Gastrocnemius medialis (tissue), 4 donors: ENCODE data around the gene USP53. TPM values are rescaled to one million over a fixed set of nuclear protein-coding genes. Genes with fewer than 3 reads are reported as not detected.
A peak's percentile ranks its signal among the peaks of the same experiment; 100 is the strongest.

Experiments
- ATAC-seq, 2 donors: fragments of 150-250 bp; one replicate each; pipeline ENCODE4 v1.9.1; 2016
- DNase-seq, 2 donors: peaks; one replicate each; pipeline ENCODE4 v3.0.0-alpha.2; 2019
- H3K27ac ChIP-seq, 4 donors: fragments of 200-600 bp; sonication (generic); 1 replicate in 1 of 4; 2 replicates in 3 of 4; pipeline ENCODE4 v1.5.1; 2016 to 2018; ENCODE audit warnings: mild to moderate bottlenecking in 2 of 4, moderate library complexity in 1 of 4
- H3K27me3 ChIP-seq, 3 donors: fragments of 200-600 bp; sonication (generic) in 2 of 3; 1 replicate in 1 of 3; 2 replicates in 2 of 3; pipeline versions ENCODE4 v1.5.1 to v1.6.0; 2016 to 2019; ENCODE audit warnings: mild to moderate bottlenecking in 1 of 3, moderate library complexity in 1 of 3
- H3K36me3 ChIP-seq, 2 donors: fragments of 200-600 bp; sonication (generic) in 1 of 2; one replicate each; pipeline ENCODE4 v1.5.1; 2017 to 2018
- H3K4me1 ChIP-seq, 2 donors: fragments of 200-600 bp; sonication (generic) in 1 of 2; one replicate each; pipeline ENCODE4 v1.5.1; 2016 to 2017; ENCODE audit warnings: mild to moderate bottlenecking in 2 of 2
- H3K4me3 ChIP-seq, 4 donors: fragments of 200-600 bp; sonication (generic) in 3 of 4; 1 replicate in 1 of 4; 2 replicates in 3 of 4; pipeline ENCODE4 v1.5.1; 2016 to 2019; ENCODE audit warnings: mild to moderate bottlenecking in 2 of 4
- H3K9me3 ChIP-seq, 3 donors: fragments of 200-600 bp; sonication (generic) in 2 of 3; 1 replicate in 1 of 3; 2 replicates in 2 of 3; pipeline ENCODE4 v1.5.1; 2016 to 2019
- CTCF ChIP-seq, 5 experiments: fragments of 450-650 bp in 3 of 5; fragments of 200-600 bp in 2 of 5; sonication (generic) in 2 of 5; IDR thresholded peaks in 4 of 5; conservative IDR thresholded peaks in 1 of 5; 1 replicate in 4 of 5; 2 replicates in 1 of 5; pipeline ENCODE4 v1.5.1; 2016 to 2019; ENCODE audit warnings: antibody characterized with exemption in 5 of 5, mild to moderate bottlenecking in 3 of 5, moderate library complexity in 3 of 5
- POLR2A ChIP-seq, 2 donors: fragments of 450-650 bp; IDR thresholded peaks; one replicate each; pipeline ENCODE4 v1.6.1; 2017; ENCODE audit warnings: antibody characterized with exemption in 2 of 2, mild to moderate bottlenecking in 2 of 2, moderate library complexity in 2 of 2
- in situ Hi-C, 4 donors: fragments of 200-750 bp; cut with MboI; loops; one replicate each; pipeline versions ENCODE4 v1.15.0 to v1.8.0; 2017; ENCODE audit warnings: low sequenced_read_pairs in 4 of 4
- intact Hi-C: fragments of 100-400 bp; cut with DNase I; formaldehyde crosslinking; loops from one replicate; pipeline ENCODE4 v1.15.1; 2023; ENCODE audit warnings: low total_unique reads
- total RNA-seq, 4 donors: library from RNA; depleted of rRNA; stranded (reverse); fragments of >200 nt; gene quantifications; one replicate each; pipeline versions ENCODE4 v1.1.0 to v1.2.3, GENCODE V29; 2016

The USP53 gene
- total RNA-seq, 4 donors from 2014 or later: 56.9 to 190 (median 98.5) TPM

DNA sequence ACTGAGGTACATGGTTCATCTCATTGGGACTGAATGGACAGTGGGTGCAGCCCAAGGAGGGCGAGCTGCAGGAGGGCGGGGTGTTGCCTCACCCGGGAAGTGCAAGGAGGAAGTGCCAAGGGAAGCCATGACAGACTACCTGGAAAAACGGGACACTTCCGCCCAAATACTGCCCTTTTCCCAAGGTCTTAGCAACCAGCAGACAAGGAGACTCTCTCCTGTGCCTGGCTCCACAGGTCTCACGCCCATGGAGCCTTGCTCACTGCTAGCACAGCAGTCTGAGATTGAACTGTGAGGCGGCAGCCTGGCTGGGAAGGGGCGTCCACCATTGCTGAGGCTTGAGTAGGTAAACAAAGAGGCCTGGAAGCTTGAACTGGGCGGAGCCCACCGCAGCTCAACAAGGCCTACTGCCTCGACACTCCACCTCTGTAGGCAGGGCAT lies 14.7 kb upstream of the USP53 start:
- no peak overlapping the region for H3K27ac ChIP-seq
- ATAC-seq (no peak), DNase-seq (no peak)
- no peaks in the 10 kb centered on the region for H3K27me3 ChIP-seq
- no peak overlapping the region for H3K4me3 ChIP-seq
- in situ Hi-C loops (no loop called here), intact Hi-C loops (no loop called here)
- H3K9me3 ChIP-seq: no peaks in the 10 kb centered on the region
- no peaks in the 10 kb centered on the region for H3K36me3 ChIP-seq
- H3K4me1 ChIP-seq: no peaks in the 10 kb centered on the region
- TF ChIP-seq POLR2A (IDR thresholded peaks at IDR 0.05) (no peak), CTCF (IDR thresholded peaks at IDR 0.05 in 4 of 5, conservative IDR thresholded peaks at IDR 0.05 in 1 of 5) (no peak)

- H3K27ac ChIP-seq: peak overlapping the region; percentile 53 to 76 (median 66)
- H3K9me3 ChIP-seq: no peaks in the 10 kb centered on the region
- DNase-seq: no peak
- no peaks in the 10 kb centered on the region for H3K36me3 ChIP-seq
- H3K4me1 ChIP-seq: peaks cover 24% of the 10 kb centered on the region in 2 donors
- in situ Hi-C loops: loop anchor here in 1 of 4 donors (25.0 kb wide), 1 partner anchor 168 kb away; no protein-coding TSS in a partner anchor
- ATAC-seq: no peak
- H3K27me3 ChIP-seq: no peaks in the 10 kb centered on the region
- intact Hi-C loops: no loop called here
- TF ChIP-seq POLR2A (IDR thresholded peaks at IDR 0.05) (no peak), CTCF (IDR thresholded peaks at IDR 0.05 in 4 of 5, conservative IDR thresholded peaks at IDR 0.05 in 1 of 5) (no peak)
- peak overlapping the region in 2 of 4 donors; percentile 18 to 20 for H3K4me3 ChIP-seq
Measured at GRCh38 chr4:119204916-119205315, 7.6 kb upstream of the USP53 start.

DNA sequence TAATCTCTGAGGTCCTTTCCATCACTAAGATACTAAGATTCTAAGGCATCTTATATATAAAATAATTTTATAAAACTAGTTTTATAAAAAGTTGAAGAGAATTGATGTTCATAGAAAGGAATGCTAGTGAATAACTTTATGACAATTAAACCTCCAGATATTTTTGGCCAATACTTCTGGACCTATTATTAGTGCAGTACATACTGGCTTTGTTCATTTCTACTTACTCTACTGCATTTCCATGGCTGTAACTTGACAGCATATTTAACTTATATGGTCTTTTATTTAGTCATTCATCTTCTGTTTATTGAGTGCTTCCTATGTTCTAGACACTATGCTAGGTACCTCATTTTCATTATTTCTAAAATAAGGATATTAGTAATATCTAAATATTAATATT lies 6.8 kb upstream of the USP53 start:
- H3K4me3 ChIP-seq: no peak overlapping the region
- intact Hi-C loops: no loop called here
- H3K27me3 ChIP-seq: no peaks in the 10 kb centered on the region
- in situ Hi-C loops: loop anchor here in 1 of 4 donors (25.0 kb wide), 1 partner anchor 168 kb away; no protein-coding TSS in a partner anchor
- DNase-seq: no peak
- H3K36me3 ChIP-seq: no peaks in the 10 kb centered on the region
- H3K9me3 ChIP-seq: no peaks in the 10 kb centered on the region
- TF ChIP-seq CTCF (IDR thresholded peaks at IDR 0.05 in 4 of 5, conservative IDR thresholded peaks at IDR 0.05 in 1 of 5) (no peak), POLR2A (IDR thresholded peaks at IDR 0.05) (no peak)
- peaks cover 24% of the 10 kb centered on the region in 2 donors for H3K4me1 ChIP-seq
- peak overlapping the region; percentile 24 to 76 (median 66) for H3K27ac ChIP-seq
- ATAC-seq: no peak

DNA sequence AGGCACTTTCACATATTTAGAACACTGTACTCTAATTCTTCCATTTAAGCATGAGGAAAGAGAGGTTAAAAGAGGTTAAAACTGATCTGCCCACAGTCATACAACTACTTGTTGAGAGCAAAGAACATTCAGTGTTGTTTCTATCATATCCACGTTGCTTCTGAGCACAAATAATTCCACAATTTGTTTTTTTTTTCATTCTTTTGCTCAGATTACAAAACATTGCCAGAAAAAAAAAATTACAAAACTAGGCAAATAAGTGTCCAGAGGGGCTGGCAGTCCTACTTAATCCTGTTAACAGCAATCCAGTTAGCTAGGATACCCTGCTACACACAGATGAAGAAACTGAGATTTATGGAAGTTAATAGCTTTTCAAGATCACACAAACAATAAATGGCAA lies 6.3 kb upstream of the USP53 start:
- Histone ChIP-seq H3K4me1 (peaks cover 24 to 25% of the 10 kb centered on the region in 2 donors), H3K9me3 (no peaks in the 10 kb centered on the region), H3K27ac (peak overlapping the region; percentile 24 to 76 (median 66)), H3K4me3 (no peak overlapping the region), H3K27me3 (no peaks in the 10 kb centered on the region), H3K36me3 (no peaks in the 10 kb centered on the region)
- DNase-seq (no peak), ATAC-seq (peak; percentile 64 to 72)
- no peak for TF ChIP-seq CTCF (IDR thresholded peaks at IDR 0.05 in 4 of 5, conservative IDR thresholded peaks at IDR 0.05 in 1 of 5)
- TF ChIP-seq POLR2A (IDR thresholded peaks at IDR 0.05): peak in 1 of 2 donors; percentile 18
- intact Hi-C loops: no loop called here
- in situ Hi-C loops: loop anchor here in 1 of 4 donors (25.0 kb wide), 1 partner anchor 169 kb away; no protein-coding TSS in a partner anchor

DNA sequence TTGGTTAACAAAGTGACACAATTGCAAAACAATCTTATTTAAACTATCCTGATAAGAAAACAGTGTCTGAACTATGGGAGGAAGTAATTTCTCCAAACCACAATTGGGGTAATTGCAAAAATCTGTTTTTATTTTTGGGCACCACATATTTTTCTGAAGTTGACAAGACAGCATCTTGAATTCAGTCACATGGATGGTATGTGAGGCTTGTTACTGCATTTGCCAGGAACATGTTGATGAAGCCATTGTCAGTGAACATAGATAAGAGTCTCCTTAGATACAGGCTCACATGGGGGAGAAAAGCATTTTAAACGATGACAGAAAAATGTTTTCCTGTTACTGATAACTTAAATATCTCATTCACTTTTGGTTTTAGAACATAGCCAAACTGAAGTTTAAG lies 5.5 kb upstream of the USP53 start:
- no peaks in the 10 kb centered on the region for H3K36me3 ChIP-seq
- no peak overlapping the region for H3K4me3 ChIP-seq
- peaks cover 24 to 31% of the 10 kb centered on the region in 2 donors for H3K4me1 ChIP-seq
- ATAC-seq (no peak), DNase-seq (no peak)
- peak overlapping the region in 3 of 4 donors; percentile 8 to 76 (median 72) for H3K27ac ChIP-seq
- TF ChIP-seq CTCF (IDR thresholded peaks at IDR 0.05 in 4 of 5, conservative IDR thresholded peaks at IDR 0.05 in 1 of 5): no peak
- no peak for TF ChIP-seq POLR2A (IDR thresholded peaks at IDR 0.05)
- intact Hi-C loops (no loop called here), in situ Hi-C loops (loop anchor here in 1 of 4 donors (25.0 kb wide), 1 partner anchor 170 kb away; no protein-coding TSS in a partner anchor)
- H3K9me3 ChIP-seq: no peaks in the 10 kb centered on the region
- no peaks in the 10 kb centered on the region for H3K27me3 ChIP-seq
